Endothelial cell (in vitro differentiated cells): ENCODE data around the gene KIF20A. TPM values are rescaled to one million over a fixed set of nuclear protein-coding genes. Genes with fewer than 3 reads are reported as not detected.

Source experiments
- DNase-seq: peaks from one replicate; pipeline ENCODE4 v3.0.0; 2021; ENCODE audit warnings: low spot score
- H3K27ac Mint-ChIP-seq: one replicate; pipeline ENCODE4 v1.8.0; 2021; ENCODE audit warnings: mixed read lengths, inconsistent platforms; ENCODE audit not compliant: unreplicated experiment
- H3K27me3 Mint-ChIP-seq: one replicate; pipeline ENCODE4 v1.8.0; 2021; ENCODE audit warnings: mild to moderate bottlenecking, moderate library complexity, mixed read lengths, inconsistent platforms; ENCODE audit not compliant: unreplicated experiment
- H3K36me3 Mint-ChIP-seq: one replicate; pipeline ENCODE4 v1.8.0; 2021; ENCODE audit warnings: mild to moderate bottlenecking, low read depth, mixed read lengths, inconsistent platforms; ENCODE audit not compliant: unreplicated experiment
- H3K4me1 Mint-ChIP-seq: one replicate; pipeline ENCODE4 v1.8.0; 2021; ENCODE audit warnings: mild to moderate bottlenecking, mixed read lengths, inconsistent platforms; ENCODE audit not compliant: unreplicated experiment
- H3K4me3 Mint-ChIP-seq: one replicate; pipeline ENCODE4 v1.8.0; 2021; ENCODE audit warnings: mild to moderate bottlenecking, mixed read lengths, inconsistent platforms; ENCODE audit not compliant: unreplicated experiment
- H3K9me3 Mint-ChIP-seq: one replicate; pipeline ENCODE4 v1.8.0; 2021; ENCODE audit warnings: mixed read lengths, inconsistent platforms; ENCODE audit not compliant: unreplicated experiment
- CTCF ChIP-seq: fragments of 200-600 bp; sonication (generic); IDR thresholded peaks from one replicate; pipeline ENCODE4 v1.5.0; 2021; ENCODE audit warnings: antibody characterized with exemption; ENCODE audit not compliant: unreplicated experiment
- total RNA-seq: library from RNA; stranded (reverse); fragmentation: NEBNext Ultra II Directional; extraction: Animal tissue kit (Norgen Biotek cat#: 25700); gene quantifications from one replicate; pipeline ENCODE4 v1.2.1, GENCODE V29; 2021; ENCODE audit not compliant: unreplicated experiment

Gene KIF20A
- total RNA-seq, 1 donor from 2014 or later: 10.3 TPM

- Mint-ChIP-seq H3K9me3 (no peaks in the 10 kb centered on the region), H3K36me3 (peaks cover 5% of the 10 kb centered on the region), H3K4me1 (peaks cover 14% of the 10 kb centered on the region), H3K27me3 (peaks cover 3% of the 10 kb centered on the region), H3K27ac (no peak overlapping the region), H3K4me3 (peak overlapping the region; percentile 1)
- no peak for DNase-seq
- TF ChIP-seq CTCF: no peak
These were observed 32.1 kb downstream of the KIF20A start for GRCh38 chr5:138210985-138211384.

DNA sequence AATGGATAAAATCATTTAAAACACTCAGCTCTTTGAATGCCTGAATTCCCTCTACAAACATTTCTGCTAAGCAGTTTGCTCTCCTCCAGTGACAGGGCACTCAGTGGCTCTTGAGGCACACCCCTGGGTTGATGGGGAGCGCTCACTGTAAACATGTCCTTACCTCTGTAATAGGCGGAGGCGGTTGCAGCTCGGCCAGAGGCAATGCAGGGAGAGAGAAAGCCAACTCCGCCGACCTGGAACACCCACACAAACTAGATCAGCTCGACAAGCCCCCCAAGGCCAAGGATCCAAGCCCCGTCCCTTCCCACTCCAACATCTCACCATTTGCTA lies 33.9 kb downstream of the KIF20A start:
- DNase-seq: no peak
- Mint-ChIP-seq H3K27me3 (peaks cover 3% of the 10 kb centered on the region), H3K9me3 (no peaks in the 10 kb centered on the region), H3K36me3 (peaks cover 5% of the 10 kb centered on the region), H3K27ac (peak overlapping the region; percentile 97), H3K4me1 (peaks cover 14% of the 10 kb centered on the region), H3K4me3 (peak overlapping the region; percentile 100)
- TF ChIP-seq CTCF: no peak

- Mint-ChIP-seq H3K4me3 (peak within 1 kb of the TSS; percentile 100), H3K4me1 (peaks cover 14% of the 10 kb centered on the region), H3K36me3 (peaks cover 5% of the 10 kb centered on the region), H3K9me3 (no peaks in the 10 kb centered on the region), H3K27ac (peak within 1 kb of the TSS; percentile 97), H3K27me3 (peaks cover 3% of the 10 kb centered on the region)
- DNase-seq: peak; percentile 86
- TF ChIP-seq CTCF: no peak
These were observed 34.5 kb downstream of the KIF20A start, which contains the start of gene CDC23 for GRCh38 chr5:138213161-138214029. TSS of gene CDC23 (minus strand) at chr5:138213323. CDS start at chr5:138213312, 11 bp downstream.

DNA sequence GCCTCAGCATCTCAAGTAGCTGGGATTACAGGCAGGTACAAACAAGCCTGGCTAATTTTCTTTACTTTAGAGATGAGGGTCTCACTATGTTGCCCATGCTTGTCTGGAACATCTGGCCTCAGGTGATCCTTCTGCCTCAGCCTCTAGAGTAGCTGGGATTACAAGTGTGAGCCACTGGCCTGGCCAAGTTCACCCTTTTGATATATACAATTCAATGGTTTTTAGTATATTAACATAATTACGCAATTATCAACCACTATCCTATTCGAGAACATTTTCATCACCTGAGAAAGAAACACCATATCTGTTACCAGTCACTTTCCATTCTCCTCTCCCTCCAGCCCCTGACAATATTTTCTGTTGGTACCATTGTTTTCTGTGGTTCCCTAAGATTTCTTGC lies 37.9 kb downstream of the KIF20A start:
- H3K27ac Mint-ChIP-seq: no peak overlapping the region
- no peak overlapping the region for H3K4me3 Mint-ChIP-seq
- TF ChIP-seq CTCF: no peak
- H3K4me1 Mint-ChIP-seq: peaks cover 12% of the 10 kb centered on the region
- peaks cover 5% of the 10 kb centered on the region for H3K36me3 Mint-ChIP-seq
- H3K9me3 Mint-ChIP-seq: no peaks in the 10 kb centered on the region
- peaks cover 3% of the 10 kb centered on the region for H3K27me3 Mint-ChIP-seq
- no peak for DNase-seq

GRCh38 chr5:138223532-138223931 lies 44.6 kb downstream of the KIF20A start:
- Mint-ChIP-seq H3K9me3 (peaks cover 4% of the 10 kb centered on the region), H3K4me3 (no peak overlapping the region), H3K4me1 (no peaks in the 10 kb centered on the region), H3K27ac (no peak overlapping the region), H3K27me3 (peaks cover 2% of the 10 kb centered on the region), H3K36me3 (peaks cover 3% of the 10 kb centered on the region)
- no peak for TF ChIP-seq CTCF
- no peak for DNase-seq
